Stomach smooth muscle (tissue), 2 donors: ENCODE measurements around the gene SPAM1.
"Not testable (repeated sequence)": the region's sequence is repeated elsewhere in the genome, so short reads cannot be mapped to it uniquely, and the experiment has no call there.

Source experiments
- H3K27ac ChIP-seq: one replicate; pipeline ENCODE4 v1.7.0; 2013; ENCODE audit warnings: mild to moderate bottlenecking, low read length, inconsistent platforms
- H3K27me3 ChIP-seq, 2 donors: one replicate each; pipeline ENCODE4 v1.7.0; 2013; ENCODE audit warnings: low read length in 2 of 2; ENCODE audit not compliant: insufficient read depth in 2 of 2, control insufficient read depth in 1 of 2
- H3K36me3 ChIP-seq, 2 donors: one replicate each; pipeline ENCODE4 v1.7.0; 2013; ENCODE audit warnings: low read length in 2 of 2; ENCODE audit not compliant: control insufficient read depth in 2 of 2, insufficient read depth in 2 of 2
- H3K4me1 ChIP-seq: one replicate; pipeline ENCODE4 v1.7.0; 2013; ENCODE audit warnings: low read length; ENCODE audit not compliant: control insufficient read depth, insufficient read depth
- H3K4me3 ChIP-seq, 2 donors: one replicate each; pipeline ENCODE4 v1.7.0; 2013; ENCODE audit warnings: low read length in 2 of 2
- H3K9ac ChIP-seq, 2 donors: one replicate each; pipeline ENCODE4 v1.7.0; 2013; ENCODE audit warnings: low read length in 2 of 2, mild to moderate bottlenecking in 1 of 2
- H3K9me3 ChIP-seq, 2 donors: one replicate each; pipeline ENCODE4 v1.7.0; 2013; ENCODE audit warnings: low read length in 2 of 2; ENCODE audit not compliant: control insufficient read depth in 2 of 2
- donor health status: healthy.
- donor health status: Pancreatic carcinoma.

Gene SPAM1, protein sequence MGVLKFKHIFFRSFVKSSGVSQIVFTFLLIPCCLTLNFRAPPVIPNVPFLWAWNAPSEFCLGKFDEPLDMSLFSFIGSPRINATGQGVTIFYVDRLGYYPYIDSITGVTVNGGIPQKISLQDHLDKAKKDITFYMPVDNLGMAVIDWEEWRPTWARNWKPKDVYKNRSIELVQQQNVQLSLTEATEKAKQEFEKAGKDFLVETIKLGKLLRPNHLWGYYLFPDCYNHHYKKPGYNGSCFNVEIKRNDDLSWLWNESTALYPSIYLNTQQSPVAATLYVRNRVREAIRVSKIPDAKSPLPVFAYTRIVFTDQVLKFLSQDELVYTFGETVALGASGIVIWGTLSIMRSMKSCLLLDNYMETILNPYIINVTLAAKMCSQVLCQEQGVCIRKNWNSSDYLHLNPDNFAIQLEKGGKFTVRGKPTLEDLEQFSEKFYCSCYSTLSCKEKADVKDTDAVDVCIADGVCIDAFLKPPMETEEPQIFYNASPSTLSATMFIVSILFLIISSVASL

DNA sequence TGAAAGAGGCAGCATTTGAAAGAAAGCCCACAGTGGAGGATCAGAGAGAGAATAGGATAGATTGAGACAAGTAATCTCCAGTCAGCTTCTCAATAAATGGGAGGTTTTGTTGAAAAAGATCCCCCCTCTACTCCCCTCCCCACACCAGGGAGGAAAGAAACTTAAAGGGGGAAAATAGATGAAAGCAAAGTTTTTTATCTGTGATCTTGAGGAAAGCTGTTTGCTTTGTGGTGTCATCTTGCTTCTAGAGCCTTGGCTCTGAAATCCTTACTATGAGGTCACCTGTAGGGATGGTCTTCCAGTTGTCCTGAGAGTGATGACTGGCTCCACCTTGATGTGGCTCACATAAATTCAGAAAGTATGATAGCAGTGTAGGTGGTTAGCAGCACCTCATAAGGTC, at the start of gene SPAM1:
Gene SPAM1 (plus strand): TSS at position 301 of the 400 bp plus-strand sequence. CDS start 28,330 bp downstream, outside the sequence.
- no peaks in the 10 kb centered on the region for H3K27me3 ChIP-seq
- H3K4me3 ChIP-seq: no peak within 1 kb of the TSS
- no peaks in the 10 kb centered on the region for H3K4me1 ChIP-seq
- H3K9ac ChIP-seq: no peak within 1 kb of the TSS
- no peaks in the 10 kb centered on the region for H3K36me3 ChIP-seq
- H3K9me3 ChIP-seq: no peaks in the 10 kb centered on the region
- H3K27ac ChIP-seq: no peak within 1 kb of the TSS

DNA sequence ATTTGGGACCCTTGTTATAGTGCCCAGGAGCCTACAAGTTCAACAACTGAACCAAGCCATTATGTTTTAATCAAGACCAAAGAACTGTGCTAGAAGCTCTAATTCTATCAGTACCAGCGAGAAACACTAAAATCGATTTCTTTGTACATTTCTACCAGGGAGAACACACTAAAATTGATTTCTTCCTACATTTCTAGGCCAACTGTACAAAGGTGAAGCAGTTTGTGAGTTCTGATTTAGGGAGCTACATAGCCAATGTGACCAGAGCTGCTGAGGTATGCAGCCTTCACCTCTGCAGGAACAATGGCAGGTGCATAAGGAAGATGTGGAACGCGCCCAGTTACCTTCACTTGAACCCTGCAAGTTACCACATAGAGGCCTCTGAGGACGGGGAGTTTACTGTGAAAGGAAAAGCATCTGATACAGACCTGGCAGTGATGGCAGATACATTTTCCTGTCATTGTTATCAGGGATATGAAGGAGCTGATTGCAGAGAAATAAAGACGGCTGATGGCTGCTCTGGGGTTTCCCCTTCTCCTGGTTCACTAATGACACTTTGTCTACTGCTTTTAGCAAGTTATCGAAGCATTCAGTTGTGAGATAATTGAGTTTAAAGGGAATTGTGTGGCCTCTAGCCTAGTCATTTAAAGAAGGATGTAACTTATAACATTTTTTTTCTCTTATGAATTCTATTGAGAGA, 48.3 kb upstream of the SPAM1 start:
- no peaks in the 10 kb centered on the region for H3K36me3 ChIP-seq
- no peak overlapping the region for H3K9ac ChIP-seq
- no peak overlapping the region for H3K27ac ChIP-seq
- H3K4me1 ChIP-seq: no peaks in the 10 kb centered on the region
- H3K27me3 ChIP-seq: no peaks in the 10 kb centered on the region
- H3K4me3 ChIP-seq: no peak overlapping the region
- H3K9me3 ChIP-seq: no peaks in the 10 kb centered on the region

DNA sequence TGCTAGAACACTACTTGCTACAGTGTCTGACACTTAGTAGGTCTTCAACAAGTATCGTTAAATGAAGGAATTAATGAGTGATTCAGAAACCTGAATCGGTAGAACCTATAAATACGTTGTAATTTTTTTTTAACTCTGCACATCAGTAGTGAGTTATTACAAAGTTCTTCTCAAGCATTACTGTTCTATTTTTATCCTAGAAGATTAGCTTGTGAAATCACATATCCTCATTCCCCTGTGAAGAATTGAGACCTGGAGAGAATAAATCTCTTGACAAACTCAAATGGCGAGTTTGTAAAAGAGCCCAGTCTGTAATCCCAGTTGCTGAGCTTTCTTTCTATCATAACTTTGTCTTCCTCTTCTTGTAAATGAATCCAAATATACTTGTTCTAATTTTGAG, 45.4 kb upstream of the SPAM1 start:
- Histone ChIP-seq H3K27ac (no peak overlapping the region), H3K36me3 (no peaks in the 10 kb centered on the region), H3K9ac (no peak overlapping the region), H3K27me3 (no peaks in the 10 kb centered on the region), H3K4me3 (no peak overlapping the region), H3K9me3 (no peaks in the 10 kb centered on the region), H3K4me1 (no peaks in the 10 kb centered on the region)

DNA sequence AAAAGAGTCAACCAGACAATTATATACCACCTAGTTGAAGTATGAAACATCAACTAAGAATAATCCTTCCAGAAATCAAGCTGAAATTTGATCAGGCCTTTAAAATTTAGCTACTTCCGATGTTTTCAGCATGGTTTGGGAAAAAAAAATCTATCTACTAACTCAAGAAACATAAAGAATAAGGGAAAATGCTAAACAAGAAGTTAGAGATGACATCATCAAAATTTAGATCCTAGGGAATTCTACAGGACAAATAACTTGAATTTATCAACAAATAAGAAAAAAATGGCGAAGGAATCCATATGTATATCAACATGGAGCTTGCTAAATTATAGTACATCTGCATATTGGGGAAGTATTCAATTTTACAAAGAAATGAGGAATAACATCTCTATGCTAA, 43.7 kb upstream of the SPAM1 start:
- Histone ChIP-seq H3K36me3 (no peaks in the 10 kb centered on the region), H3K4me1 (no peaks in the 10 kb centered on the region), H3K27ac (no peak overlapping the region), H3K4me3 (no peak overlapping the region), H3K9me3 (no peaks in the 10 kb centered on the region), H3K27me3 (no peaks in the 10 kb centered on the region), H3K9ac (no peak overlapping the region)

DNA sequence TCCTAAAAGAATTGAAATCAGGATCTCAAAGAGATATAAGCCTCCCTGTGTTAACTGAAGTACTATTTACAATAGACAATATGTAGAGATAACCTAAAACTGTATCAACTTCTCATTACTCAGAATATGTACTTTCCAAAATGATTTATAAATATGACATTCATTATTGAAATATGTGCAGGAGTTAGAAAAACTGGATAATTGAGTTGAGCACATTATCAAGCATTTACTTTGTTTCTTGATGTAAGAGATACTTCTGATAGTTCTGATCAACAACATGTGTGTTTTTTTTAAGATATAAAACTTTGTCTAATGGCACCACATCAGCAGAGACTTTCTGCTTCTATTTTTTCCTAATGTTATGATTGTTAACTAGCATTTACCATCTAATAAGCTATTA, 41.9 kb upstream of the SPAM1 start:
- no peak overlapping the region for H3K9ac ChIP-seq
- no peak overlapping the region for H3K4me3 ChIP-seq
- no peaks in the 10 kb centered on the region for H3K36me3 ChIP-seq
- no peaks in the 10 kb centered on the region for H3K4me1 ChIP-seq
- no peaks in the 10 kb centered on the region for H3K27me3 ChIP-seq
- no peak overlapping the region for H3K27ac ChIP-seq
- no peaks in the 10 kb centered on the region for H3K9me3 ChIP-seq

DNA sequence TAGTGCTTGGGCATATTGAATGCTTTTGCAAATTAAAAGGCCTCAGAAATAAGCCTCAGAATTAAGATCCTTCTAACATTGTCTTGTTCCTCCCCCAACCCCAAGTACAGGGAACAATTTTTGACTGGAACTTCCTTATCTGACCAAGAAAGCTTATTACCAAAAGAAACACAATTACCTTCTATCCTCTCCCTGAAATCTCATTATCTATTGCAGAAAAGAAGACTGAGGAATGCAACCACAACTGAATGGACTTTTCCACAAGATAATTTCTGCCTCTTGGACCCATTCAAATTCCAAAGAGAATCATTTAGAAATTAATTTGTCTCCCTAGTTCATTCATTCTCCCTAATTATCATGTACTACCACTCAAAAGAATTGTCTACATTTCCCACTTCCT, 36.8 kb upstream of the SPAM1 start:
- Histone ChIP-seq H3K4me3 (no peak overlapping the region), H3K9me3 (peaks cover 0 to 7% of the 10 kb centered on the region in 2 donors), H3K27me3 (no peaks in the 10 kb centered on the region), H3K27ac (no peak overlapping the region), H3K9ac (no peak overlapping the region), H3K4me1 (no peaks in the 10 kb centered on the region), H3K36me3 (no peaks in the 10 kb centered on the region)

DNA sequence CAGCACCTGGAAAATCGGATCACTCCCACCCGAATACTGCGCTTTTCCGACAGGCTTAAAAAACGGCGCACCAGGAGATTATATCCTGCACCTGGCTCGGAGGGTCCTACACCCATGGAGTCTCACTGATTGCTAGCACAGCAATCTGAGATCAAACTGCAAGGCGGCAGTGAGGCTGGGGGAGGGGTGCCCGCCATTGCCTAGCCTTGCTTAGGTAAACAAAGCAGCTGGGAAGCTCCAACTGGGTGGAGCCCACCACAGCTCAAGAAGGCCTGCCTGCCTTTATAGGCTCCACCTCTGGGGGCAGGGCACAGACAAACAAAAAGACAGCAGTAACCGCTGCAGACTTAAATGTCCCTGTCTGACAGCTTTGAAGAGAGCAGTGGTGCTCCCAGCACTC, 30.3 kb upstream of the SPAM1 start:
- not testable (repeated sequence) for H3K36me3 ChIP-seq, H3K4me3 ChIP-seq, H3K9me3 ChIP-seq

DNA sequence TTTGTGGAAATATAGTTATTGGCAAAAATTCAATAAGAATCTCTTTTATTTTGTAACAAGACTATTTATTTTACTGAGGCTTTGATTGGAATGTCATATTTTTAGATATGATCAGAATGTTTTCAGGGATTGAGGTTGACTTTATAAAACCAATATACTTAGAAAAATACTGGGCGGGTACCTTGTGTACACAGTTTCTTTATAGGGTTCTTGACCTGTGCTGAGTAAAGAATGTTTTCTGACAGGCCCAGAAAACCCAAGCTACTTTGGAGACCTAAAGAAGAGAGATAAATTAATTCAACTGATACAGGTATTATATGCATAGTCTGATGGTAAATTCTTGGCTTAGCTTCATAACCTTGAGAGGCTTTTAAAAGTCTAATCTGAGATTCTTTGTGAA, 23.9 kb upstream of the SPAM1 start:
- Histone ChIP-seq H3K9ac (no peak overlapping the region), H3K27ac (no peak overlapping the region)

More for the DNA sequence above, 30.3 kb upstream of the SPAM1 start:
- H3K27ac ChIP-seq, H3K9ac ChIP-seq, H3K27me3 ChIP-seq, H3K4me1 ChIP-seq: not testable (repeated sequence)

DNA sequence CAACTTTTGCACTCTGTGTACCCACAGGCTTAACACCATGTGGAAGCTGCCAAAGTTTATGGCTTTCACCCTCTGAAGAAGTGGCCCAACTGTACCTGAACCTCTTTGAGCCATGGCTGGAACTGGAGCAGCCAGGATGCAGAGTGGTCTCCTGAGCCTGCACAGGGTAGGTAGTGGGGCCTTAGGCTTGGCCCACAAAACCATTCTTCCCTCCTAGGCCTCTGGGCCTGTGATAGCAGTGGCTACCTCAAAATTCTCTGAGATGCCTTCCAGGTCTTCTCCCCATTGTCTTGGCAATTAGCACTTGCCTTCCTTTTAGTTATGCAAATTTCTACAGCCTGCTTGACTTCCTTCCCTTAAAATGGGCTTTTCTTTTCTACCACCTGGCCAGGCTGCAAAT, 19.3 kb upstream of the SPAM1 start:
- Histone ChIP-seq H3K9me3 (no peaks in the 10 kb centered on the region), H3K27me3 (no peaks in the 10 kb centered on the region), H3K4me3 (no peak overlapping the region), H3K27ac (no peak overlapping the region), H3K9ac (no peak overlapping the region), H3K36me3 (no peaks in the 10 kb centered on the region), H3K4me1 (no peaks in the 10 kb centered on the region)

More for the DNA sequence above, 23.9 kb upstream of the SPAM1 start:
- no peak overlapping the region for H3K4me3 ChIP-seq
- no peaks in the 10 kb centered on the region for H3K9me3 ChIP-seq
- H3K36me3 ChIP-seq: no peaks in the 10 kb centered on the region
- no peaks in the 10 kb centered on the region for H3K4me1 ChIP-seq
- H3K27me3 ChIP-seq: no peaks in the 10 kb centered on the region

DNA sequence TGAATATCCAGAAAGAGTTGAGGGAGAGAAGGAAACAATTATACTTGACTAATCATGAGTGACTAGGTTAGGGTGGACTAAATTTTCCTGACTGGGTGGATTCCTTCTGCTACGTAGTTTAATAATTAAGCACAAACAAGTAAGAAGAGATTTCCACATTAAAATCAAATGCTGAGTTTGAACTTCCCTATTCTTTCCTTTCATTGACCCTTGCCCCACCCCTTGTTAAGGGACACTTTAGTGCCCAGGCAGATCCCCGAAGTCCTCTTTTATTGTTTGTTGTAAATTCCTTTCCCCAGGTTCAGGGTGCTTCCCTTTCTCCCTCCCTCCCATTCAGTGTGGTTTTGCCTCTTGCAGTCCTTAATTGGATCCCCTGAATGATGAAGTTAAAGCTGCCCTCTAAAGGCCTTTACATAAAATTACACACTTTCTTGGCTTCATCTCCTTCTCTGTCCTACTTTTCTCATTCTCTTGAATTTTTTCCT, 8.8 kb upstream of the SPAM1 start:
- Histone ChIP-seq H3K36me3 (no peaks in the 10 kb centered on the region), H3K9me3 (no peaks in the 10 kb centered on the region), H3K27me3 (no peaks in the 10 kb centered on the region), H3K4me1 (no peaks in the 10 kb centered on the region), H3K27ac (no peak overlapping the region), H3K4me3 (no peak overlapping the region), H3K9ac (no peak overlapping the region)

DNA sequence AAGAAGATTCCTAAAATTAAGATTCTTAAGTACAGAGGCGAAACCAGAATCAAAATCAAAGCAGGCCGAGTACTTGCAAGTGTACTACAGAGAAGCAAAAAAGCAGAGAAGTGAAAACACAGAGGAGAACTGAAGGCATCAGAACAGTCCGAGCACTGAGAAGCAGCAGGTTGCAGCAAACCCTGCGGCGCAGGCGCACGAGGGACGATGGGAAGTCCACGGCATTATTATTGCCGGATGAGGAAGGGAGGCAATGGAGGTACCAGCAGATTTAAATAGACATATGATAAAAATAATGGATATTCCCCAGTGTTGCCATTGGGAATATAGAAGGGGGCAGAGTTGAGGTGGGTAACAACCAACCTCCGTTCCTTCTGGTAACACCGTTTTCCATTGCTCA, 7.2 kb upstream of the SPAM1 start:
- H3K9me3 ChIP-seq: no peaks in the 10 kb centered on the region
- H3K27me3 ChIP-seq: no peaks in the 10 kb centered on the region
- no peak overlapping the region for H3K27ac ChIP-seq
- no peak overlapping the region for H3K4me3 ChIP-seq
- H3K36me3 ChIP-seq: no peaks in the 10 kb centered on the region
- no peak overlapping the region for H3K9ac ChIP-seq
- H3K4me1 ChIP-seq: no peaks in the 10 kb centered on the region
